ENCODE data around the gene USP36. TPM values are rescaled to one million over a fixed set of nuclear protein-coding genes. Genes with fewer than 3 reads are reported as not detected.

USP36 gene
- total RNA-seq, 1 experiment from 2014 or later: 103 TPM

GRCh38 chr17:78796517-78796900, 44.1 kb downstream of the USP36 start:
- Histone ChIP-seq H3K4me1 (no peaks in the 10 kb centered on the region), H3K9me3 (no peaks in the 10 kb centered on the region), H3K4me3 (ENCODE audit: low read depth, low read length) (no peak overlapping the region), H3K36me3 (ENCODE audit: control insufficient read depth, insufficient read depth, low read length) (peaks cover 5% of the 10 kb centered on the region), H3K27me3 (replicated peaks; ENCODE audit: control insufficient read depth, insufficient read depth, low read length) (no peaks in the 10 kb centered on the region)
- TF ChIP-seq, protein P1, sequence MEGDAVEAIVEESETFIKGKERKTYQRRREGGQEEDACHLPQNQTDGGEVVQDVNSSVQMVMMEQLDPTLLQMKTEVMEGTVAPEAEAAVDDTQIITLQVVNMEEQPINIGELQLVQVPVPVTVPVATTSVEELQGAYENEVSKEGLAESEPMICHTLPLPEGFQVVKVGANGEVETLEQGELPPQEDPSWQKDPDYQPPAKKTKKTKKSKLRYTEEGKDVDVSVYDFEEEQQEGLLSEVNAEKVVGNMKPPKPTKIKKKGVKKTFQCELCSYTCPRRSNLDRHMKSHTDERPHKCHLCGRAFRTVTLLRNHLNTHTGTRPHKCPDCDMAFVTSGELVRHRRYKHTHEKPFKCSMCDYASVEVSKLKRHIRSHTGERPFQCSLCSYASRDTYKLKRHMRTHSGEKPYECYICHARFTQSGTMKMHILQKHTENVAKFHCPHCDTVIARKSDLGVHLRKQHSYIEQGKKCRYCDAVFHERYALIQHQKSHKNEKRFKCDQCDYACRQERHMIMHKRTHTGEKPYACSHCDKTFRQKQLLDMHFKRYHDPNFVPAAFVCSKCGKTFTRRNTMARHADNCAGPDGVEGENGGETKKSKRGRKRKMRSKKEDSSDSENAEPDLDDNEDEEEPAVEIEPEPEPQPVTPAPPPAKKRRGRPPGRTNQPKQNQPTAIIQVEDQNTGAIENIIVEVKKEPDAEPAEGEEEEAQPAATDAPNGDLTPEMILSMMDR (IDR thresholded peaks at IDR 0.05; ENCODE audit: insufficient read depth in 1 of 2, low read depth in 1 of 2, low read length in 1 of 2, severe bottlenecking in 1 of 2, unreplicated experiment in 1 of 2): no peak
- H3K27ac Mint-ChIP-seq (ENCODE audit: unreplicated experiment): no peak overlapping the region
- CTCF ChIA-PET: no interaction called here
- H3K36me3 Mint-ChIP-seq (ENCODE audit: insufficient read depth, unreplicated experiment): peaks cover 72% of the 10 kb centered on the region
- no peak overlapping the region for H3K4me3 Mint-ChIP-seq (ENCODE audit: unreplicated experiment)
- no peak for DNase-seq
- no peaks in the 10 kb centered on the region for H3K27me3 Mint-ChIP-seq (ENCODE audit: insufficient read depth, unreplicated experiment)
- no peaks in the 10 kb centered on the region for H3K4me1 Mint-ChIP-seq (ENCODE audit: low read depth, unreplicated experiment)
- intact Hi-C loops (cut with micrococcal nuclease; ENCODE audit: unreplicated experiment): no loop called here
- POLR2A ChIA-PET: no interaction called here
- BruUV-seq (replicated peaks): no TSS peak
- no peaks in the 10 kb centered on the region for H3K9me3 Mint-ChIP-seq (ENCODE audit: unreplicated experiment)

- BruUV-seq (replicated peaks): TSS peak; percentile 33
- Histone ChIP-seq H3K27me3 (replicated peaks; ENCODE audit: control insufficient read depth, insufficient read depth, low read length) (no peaks in the 10 kb centered on the region), H3K9me3 (no peaks in the 10 kb centered on the region), H3K4me1 (no peaks in the 10 kb centered on the region), H3K36me3 (ENCODE audit: control insufficient read depth, insufficient read depth, low read length) (peaks cover 5% of the 10 kb centered on the region; the same call in 1 of the 2 replicates), H3K4me3 (ENCODE audit: low read depth, low read length) (no peak overlapping the region)
- no peak overlapping the region for H3K27ac Mint-ChIP-seq (ENCODE audit: unreplicated experiment)
- TF ChIP-seq, protein P1 (IDR thresholded peaks at IDR 0.05; ENCODE audit: insufficient read depth in 1 of 2, low read depth in 1 of 2, low read length in 1 of 2, severe bottlenecking in 1 of 2, unreplicated experiment in 1 of 2): no peak
- H3K36me3 Mint-ChIP-seq (ENCODE audit: insufficient read depth, unreplicated experiment): peaks cover 67% of the 10 kb centered on the region
- no peaks in the 10 kb centered on the region for H3K4me1 Mint-ChIP-seq (ENCODE audit: low read depth, unreplicated experiment)
- ChIA-PET POLR2A (no interaction called here), CTCF (no interaction called here)
- no peaks in the 10 kb centered on the region for H3K9me3 Mint-ChIP-seq (ENCODE audit: unreplicated experiment)
- no peak overlapping the region for H3K4me3 Mint-ChIP-seq (ENCODE audit: unreplicated experiment)
- no peak for DNase-seq
- no peaks in the 10 kb centered on the region for H3K27me3 Mint-ChIP-seq (ENCODE audit: insufficient read depth, unreplicated experiment)
- intact Hi-C loops (cut with micrococcal nuclease; ENCODE audit: unreplicated experiment): no loop called here
These were observed 44.6 kb downstream of the USP36 start for GRCh38 chr17:78795861-78796516.

- POLR2A ChIA-PET: no interaction called here
- no TSS peak for BruUV-seq (replicated peaks)
- Histone ChIP-seq H3K4me3 (ENCODE audit: low read depth, low read length) (no peak overlapping the region), H3K4me1 (no peaks in the 10 kb centered on the region), H3K9me3 (no peaks in the 10 kb centered on the region), H3K27me3 (replicated peaks; ENCODE audit: control insufficient read depth, insufficient read depth, low read length) (no peaks in the 10 kb centered on the region), H3K36me3 (ENCODE audit: control insufficient read depth, insufficient read depth, low read length) (peaks cover 3% of the 10 kb centered on the region; the same call in 1 of the 2 replicates)
- intact Hi-C loops (cut with micrococcal nuclease; ENCODE audit: unreplicated experiment): no loop called here
- Mint-ChIP-seq H3K9me3 (ENCODE audit: unreplicated experiment) (no peaks in the 10 kb centered on the region), H3K27me3 (ENCODE audit: insufficient read depth, unreplicated experiment) (no peaks in the 10 kb centered on the region), H3K4me3 (ENCODE audit: unreplicated experiment) (no peak overlapping the region), H3K27ac (ENCODE audit: unreplicated experiment) (no peak overlapping the region), H3K4me1 (ENCODE audit: low read depth, unreplicated experiment) (no peaks in the 10 kb centered on the region), H3K36me3 (ENCODE audit: insufficient read depth, unreplicated experiment) (peaks cover 70% of the 10 kb centered on the region)
- TF ChIP-seq, protein P1 (IDR thresholded peaks at IDR 0.05; ENCODE audit: insufficient read depth in 1 of 2, low read depth in 1 of 2, low read length in 1 of 2, severe bottlenecking in 1 of 2, unreplicated experiment in 1 of 2): no peak
- CTCF ChIA-PET: no interaction called here
- DNase-seq: no peak
These were observed 45.6 kb downstream of the USP36 start for GRCh38 chr17:78794864-78795640.
